ENCODE results near the gene CMTR1. TPM values are rescaled to one million over a fixed set of nuclear protein-coding genes. Genes with fewer than 3 reads are reported as not detected.
A peak's percentile ranks its signal among the peaks of the same experiment; 100 is the strongest.

The CMTR1 gene
- total RNA-seq, 1 donor from 2014 or later: 15.8 TPM

DNA sequence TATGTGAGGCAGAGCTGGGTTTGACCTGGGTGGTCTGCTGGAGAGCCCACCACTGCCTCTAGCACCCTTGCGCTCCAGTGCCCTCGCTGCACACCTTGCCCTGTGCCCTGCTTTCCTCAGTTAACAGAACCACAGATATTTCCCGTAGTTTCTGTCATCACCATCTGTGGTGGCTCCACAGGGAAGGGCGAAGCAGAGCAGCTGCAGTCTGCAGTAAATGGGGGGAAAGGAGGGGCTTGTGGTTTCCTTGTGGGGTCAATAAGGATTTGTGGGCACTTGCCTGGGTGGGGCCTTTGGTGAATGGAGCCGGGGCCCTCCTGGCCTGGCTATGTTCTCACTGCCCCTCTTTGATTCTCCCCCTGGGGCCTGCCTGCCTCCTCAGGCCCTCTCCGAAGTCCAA is 87.9 kb downstream of the CMTR1 start:
- FAIRE-seq (no peak), DNase-seq (ENCODE audit: low read depth) (no peak)
- TF ChIP-seq, protein P1, sequence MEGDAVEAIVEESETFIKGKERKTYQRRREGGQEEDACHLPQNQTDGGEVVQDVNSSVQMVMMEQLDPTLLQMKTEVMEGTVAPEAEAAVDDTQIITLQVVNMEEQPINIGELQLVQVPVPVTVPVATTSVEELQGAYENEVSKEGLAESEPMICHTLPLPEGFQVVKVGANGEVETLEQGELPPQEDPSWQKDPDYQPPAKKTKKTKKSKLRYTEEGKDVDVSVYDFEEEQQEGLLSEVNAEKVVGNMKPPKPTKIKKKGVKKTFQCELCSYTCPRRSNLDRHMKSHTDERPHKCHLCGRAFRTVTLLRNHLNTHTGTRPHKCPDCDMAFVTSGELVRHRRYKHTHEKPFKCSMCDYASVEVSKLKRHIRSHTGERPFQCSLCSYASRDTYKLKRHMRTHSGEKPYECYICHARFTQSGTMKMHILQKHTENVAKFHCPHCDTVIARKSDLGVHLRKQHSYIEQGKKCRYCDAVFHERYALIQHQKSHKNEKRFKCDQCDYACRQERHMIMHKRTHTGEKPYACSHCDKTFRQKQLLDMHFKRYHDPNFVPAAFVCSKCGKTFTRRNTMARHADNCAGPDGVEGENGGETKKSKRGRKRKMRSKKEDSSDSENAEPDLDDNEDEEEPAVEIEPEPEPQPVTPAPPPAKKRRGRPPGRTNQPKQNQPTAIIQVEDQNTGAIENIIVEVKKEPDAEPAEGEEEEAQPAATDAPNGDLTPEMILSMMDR (IDR thresholded peaks at IDR 0.05; ENCODE audit: insufficient read depth, low read length, severe bottlenecking): no peak
- H3K36me3 ChIP-seq (ENCODE audit: control insufficient read depth, insufficient read depth, low read length): no peaks in the 10 kb centered on the region
- peaks cover 1% of the 10 kb centered on the region for H3K27me3 ChIP-seq (ENCODE audit: control insufficient read depth, insufficient read depth, low read length)
- no peak overlapping the region for H3K4me3 ChIP-seq (ENCODE audit: low read depth, low read length)

- TF ChIP-seq, protein P1 (IDR thresholded peaks at IDR 0.05; ENCODE audit: insufficient read depth, low read length, severe bottlenecking): no peak
- Histone ChIP-seq H3K36me3 (ENCODE audit: control insufficient read depth, insufficient read depth, low read length) (no peaks in the 10 kb centered on the region), H3K27me3 (ENCODE audit: control insufficient read depth, insufficient read depth, low read length) (peaks cover 1% of the 10 kb centered on the region), H3K4me3 (ENCODE audit: low read depth, low read length) (no peak overlapping the region)
- FAIRE-seq: no peak
- DNase-seq (ENCODE audit: low read depth): no peak
Measured at GRCh38 chr6:37521674-37522073, 88.7 kb downstream of the CMTR1 start.

DNA sequence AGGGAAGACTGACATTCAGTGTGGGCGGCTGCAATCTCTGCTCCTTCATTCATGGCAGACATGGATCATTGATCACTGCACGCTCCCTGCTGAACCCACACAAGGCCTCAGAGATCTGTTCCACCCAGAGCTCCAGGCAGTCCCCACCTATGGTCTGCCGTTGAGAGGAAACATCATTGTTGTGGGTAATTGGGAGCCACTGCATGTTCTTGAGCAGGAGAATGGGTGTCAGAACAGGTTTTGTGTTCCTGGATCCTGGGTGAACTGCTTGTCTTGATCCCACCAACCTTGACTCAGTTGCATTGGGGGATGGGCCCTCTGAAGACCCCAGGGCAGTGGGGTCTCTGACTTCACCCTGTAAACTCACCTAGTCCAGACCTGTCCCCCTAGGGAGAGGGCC is 89.8 kb downstream of the CMTR1 start:
- Histone ChIP-seq H3K27me3 (ENCODE audit: control insufficient read depth, insufficient read depth, low read length) (peaks cover 4% of the 10 kb centered on the region), H3K4me3 (ENCODE audit: low read depth, low read length) (no peak overlapping the region), H3K36me3 (ENCODE audit: control insufficient read depth, insufficient read depth, low read length) (no peaks in the 10 kb centered on the region)
- TF ChIP-seq, protein P1 (IDR thresholded peaks at IDR 0.05; ENCODE audit: insufficient read depth, low read length, severe bottlenecking): no peak
- DNase-seq (ENCODE audit: low read depth) (no peak), FAIRE-seq (no peak)

DNA sequence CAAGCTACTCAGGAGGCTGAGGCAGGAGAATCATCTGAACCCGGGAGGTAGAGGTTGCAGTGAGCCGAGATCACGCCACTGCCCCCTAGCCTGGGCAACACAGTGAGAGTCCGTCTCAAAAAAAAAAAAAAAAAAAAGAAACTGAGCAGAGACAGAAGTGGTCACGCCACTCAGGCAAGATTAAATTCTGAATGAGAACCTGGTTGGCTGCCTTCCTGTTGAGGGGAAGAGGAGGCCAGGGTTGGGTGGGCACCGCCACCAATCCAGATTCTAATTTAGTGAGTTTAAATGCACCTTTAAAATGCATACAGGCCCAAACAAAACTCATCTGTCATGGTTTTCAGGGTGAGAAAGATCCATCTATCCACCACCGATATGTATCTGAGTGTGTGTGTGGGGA is 90.4 kb downstream of the CMTR1 start:
- DNase-seq (ENCODE audit: low read depth): no peak
- FAIRE-seq: no peak
- TF ChIP-seq, protein P1 (IDR thresholded peaks at IDR 0.05; ENCODE audit: insufficient read depth, low read length, severe bottlenecking): no peak
- Histone ChIP-seq H3K36me3 (ENCODE audit: control insufficient read depth, insufficient read depth, low read length) (no peaks in the 10 kb centered on the region), H3K4me3 (ENCODE audit: low read depth, low read length) (no peak overlapping the region), H3K27me3 (ENCODE audit: control insufficient read depth, insufficient read depth, low read length) (peaks cover 4% of the 10 kb centered on the region)

GRCh38 chr6:37524025-37524969 is 91.3 kb downstream of the CMTR1 start:
- Histone ChIP-seq H3K27me3 (ENCODE audit: control insufficient read depth, insufficient read depth, low read length) (peaks cover 4% of the 10 kb centered on the region), H3K36me3 (ENCODE audit: control insufficient read depth, insufficient read depth, low read length) (no peaks in the 10 kb centered on the region), H3K4me3 (ENCODE audit: low read depth, low read length) (no peak overlapping the region)
- TF ChIP-seq, protein P1 (IDR thresholded peaks at IDR 0.05; ENCODE audit: insufficient read depth, low read length, severe bottlenecking): no peak
- DNase-seq (ENCODE audit: low read depth): peak; percentile 39
- FAIRE-seq: no peak

Data from bronchial epithelial cell (primary cell).